Lower leg skin (tissue), 3 donors: ENCODE results near the gene RTN1.

ENCODE experiments used
- CTCF ChIP-seq, 3 donors: fragments of 450-650 bp; IDR thresholded peaks; one replicate each; pipeline ENCODE4 v1.5.1; 2016; ENCODE audit warnings: antibody characterized with exemption in 3 of 3, mild to moderate bottlenecking in 3 of 3, moderate library complexity in 2 of 3
- POLR2A ChIP-seq, 2 donors: fragments of 450-650 bp; IDR thresholded peaks; one replicate each; pipeline ENCODE4 v1.6.1; 2016 to 2017; ENCODE audit warnings: antibody characterized with exemption in 2 of 2, mild to moderate bottlenecking in 1 of 2, moderate library complexity in 1 of 2

- TF ChIP-seq POLR2A (IDR thresholded peaks at IDR 0.05), result no peak
- no peak for TF ChIP-seq CTCF (IDR thresholded peaks at IDR 0.05)
These were observed 294.0 kb downstream of the RTN1 start, which contains the start of gene CCDC175 for GRCh38 chr14:59576332-59577294.
